Measurements from ENCODE around the gene KCNJ6. TPM values are rescaled to one million over a fixed set of nuclear protein-coding genes. Genes with fewer than 3 reads are reported as not detected.

Gene KCNJ6
- total RNA-seq, 2 donors from 2014 or later = not detected

- Histone ChIP-seq H3K27ac (no peak overlapping the region), H3K9me3 (peaks cover 0 to 5% of the 10 kb centered on the region in 2 donors), H3K27me3 (no peaks in the 10 kb centered on the region), H3K4me1 (no peaks in the 10 kb centered on the region), H3K36me3 (no peaks in the 10 kb centered on the region), H3K4me3 (no peak overlapping the region)
- DNase-seq (ENCODE audit: low spot score) = no peak
- no peak for TF ChIP-seq CTCF (IDR thresholded peaks at IDR 0.05)
These were observed 233.3 kb downstream of the KCNJ6 start for GRCh38 chr21:37682966-37683365.

GRCh38 chr21:37677006-37677405 lies 239.3 kb downstream of the KCNJ6 start:
- Histone ChIP-seq H3K36me3 (no peaks in the 10 kb centered on the region), H3K27me3 (peaks cover 0 to 2% of the 10 kb centered on the region in 2 donors), H3K27ac (no peak overlapping the region), H3K9me3 (peaks cover 0 to 5% of the 10 kb centered on the region in 2 donors), H3K4me1 (peaks cover 0 to 8% of the 10 kb centered on the region in 2 donors), H3K4me3 (no peak overlapping the region)
- no peak for TF ChIP-seq CTCF (IDR thresholded peaks at IDR 0.05)
- DNase-seq (ENCODE audit: low spot score) = peak; percentile 53

GRCh38 chr21:37675202-37675801 lies 241.0 kb downstream of the KCNJ6 start:
- no peaks in the 10 kb centered on the region for H3K36me3 ChIP-seq
- peaks cover 0 to 8% of the 10 kb centered on the region in 2 donors for H3K4me1 ChIP-seq
- H3K27me3 ChIP-seq = peaks cover 0 to 2% of the 10 kb centered on the region in 2 donors
- H3K4me3 ChIP-seq = peak overlapping the region in 1 of 2 donors; percentile 14
- H3K27ac ChIP-seq = no peak overlapping the region
- DNase-seq (ENCODE audit: low spot score) = peak; percentile 67
- TF ChIP-seq CTCF (IDR thresholded peaks at IDR 0.05) = peak; percentile 98
- peaks cover 0 to 5% of the 10 kb centered on the region in 2 donors for H3K9me3 ChIP-seq

- Histone ChIP-seq H3K27ac (no peak overlapping the region), H3K27me3 (peaks cover 0 to 2% of the 10 kb centered on the region in 2 donors), H3K4me3 (no peak overlapping the region), H3K4me1 (peaks cover 0 to 8% of the 10 kb centered on the region in 2 donors), H3K9me3 (peaks cover 0 to 2% of the 10 kb centered on the region in 2 donors), H3K36me3 (no peaks in the 10 kb centered on the region)
- DNase-seq (ENCODE audit: low spot score) = peak; percentile 50
- TF ChIP-seq CTCF (IDR thresholded peaks at IDR 0.05) = no peak
These were observed 242.3 kb downstream of the KCNJ6 start for GRCh38 chr21:37673801-37674575.

- no peak overlapping the region for H3K27ac ChIP-seq
- H3K4me1 ChIP-seq = peaks cover 0 to 8% of the 10 kb centered on the region in 2 donors
- DNase-seq (ENCODE audit: low spot score) = peak; percentile 23
- no peaks in the 10 kb centered on the region for H3K9me3 ChIP-seq
- H3K4me3 ChIP-seq = no peak overlapping the region
- peaks cover 0 to 2% of the 10 kb centered on the region in 2 donors for H3K27me3 ChIP-seq
- no peak for TF ChIP-seq CTCF (IDR thresholded peaks at IDR 0.05)
- no peaks in the 10 kb centered on the region for H3K36me3 ChIP-seq
These were observed 244.9 kb downstream of the KCNJ6 start for GRCh38 chr21:37671381-37671780.

Data from right atrium auricular region (tissue), 2 donors.